Gastroesophageal sphincter (tissue), 3 donors: ENCODE data around the gene MAN1C1.

Experiments
- CTCF ChIP-seq, 4 experiments: fragments of 200-600 bp in 2 of 4; fragments of 450-650 bp in 2 of 4; sonication (generic) in 1 of 4; IDR thresholded peaks; one replicate each; pipeline ENCODE4 v1.5.1; 2017 to 2019; ENCODE audit warnings: antibody characterized with exemption in 4 of 4, mild to moderate bottlenecking in 2 of 4, moderate library complexity in 2 of 4
- EP300 ChIP-seq: sonication (generic); formaldehyde crosslinking; IDR thresholded peaks from one replicate; pipeline ENCODE4 v1.6.1; 2017; ENCODE audit warnings: antibody characterized with exemption, mild to moderate bottlenecking

DNA sequence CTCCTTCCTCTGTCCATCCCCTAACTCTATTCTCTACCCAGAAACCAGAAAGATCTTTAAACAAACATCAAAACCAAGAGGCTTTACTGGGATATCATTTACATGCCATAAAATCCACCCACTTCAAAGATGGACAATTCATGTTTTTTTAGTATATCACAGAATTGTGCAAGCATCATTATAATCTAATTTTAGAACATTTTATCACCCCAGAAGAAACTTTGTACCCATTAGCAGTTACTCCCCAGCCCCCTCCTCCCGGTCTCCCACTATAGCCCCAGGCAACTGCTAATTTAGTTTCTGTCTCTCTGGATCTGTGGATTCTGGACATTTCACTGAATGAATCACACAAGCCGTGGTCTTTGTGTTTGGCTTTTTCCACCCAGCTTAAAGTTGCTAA, 178.6 kb downstream of the MAN1C1 start:
- TF ChIP-seq CTCF (IDR thresholded peaks at IDR 0.05) = no peak
- TF ChIP-seq EP300 = no peak
